Measurements from ENCODE around the gene UBQLN1. TPM values are rescaled to one million over a fixed set of nuclear protein-coding genes. Genes with fewer than 3 reads are reported as not detected.
A peak's percentile ranks its signal among the peaks of the same experiment; 100 is the strongest.

The UBQLN1 gene
- total and polyA plus RNA-seq, 3 experiments from 2014 or later, result 76.6 to 101 (median 95.1) TPM

DNA sequence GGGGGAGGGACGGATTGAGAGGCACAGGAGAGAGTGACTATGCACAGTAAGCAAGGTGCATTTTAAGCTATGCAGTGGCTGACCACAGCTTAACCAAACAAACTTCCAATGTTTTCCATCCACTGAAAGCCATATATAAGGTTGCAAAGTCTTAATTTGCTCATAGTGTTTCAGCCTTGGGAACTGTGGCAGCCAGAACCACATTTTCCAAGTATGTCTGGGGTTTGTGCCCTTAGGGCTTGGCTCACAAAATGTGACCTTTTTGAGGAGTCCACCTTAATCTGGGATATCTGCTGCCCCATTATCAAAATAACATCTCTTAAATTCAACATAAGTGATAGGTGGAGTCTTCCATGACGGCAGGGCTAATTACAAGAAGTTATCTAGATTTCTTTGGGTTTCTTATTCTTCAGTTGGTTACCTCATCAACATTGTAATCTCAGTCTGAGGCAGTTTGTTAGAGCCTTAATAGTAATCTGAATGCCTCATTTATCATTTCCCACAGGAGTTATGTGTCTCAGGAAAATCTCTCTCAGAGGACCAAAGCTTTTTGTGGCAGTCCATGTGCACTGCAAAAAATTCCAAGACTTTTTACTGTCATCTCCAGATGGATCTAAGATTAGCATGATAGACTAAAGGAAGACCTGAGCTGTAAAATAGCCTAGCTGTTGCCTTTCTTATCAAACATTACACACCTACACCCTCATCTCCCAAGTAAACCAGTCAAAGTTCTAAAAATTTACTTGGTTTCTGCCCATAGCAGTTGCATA is 15.2 kb upstream of the UBQLN1 start:
- DNase-seq, result no peak
- Mint-ChIP-seq H3K36me3 (peaks cover 0 to 17% (median 0%) of the 10 kb centered on the region in 3 donors), H3K4me1 (no peaks in the 10 kb centered on the region), H3K27me3 (peaks cover 6 to 13% of the 10 kb centered on the region in 2 donors), H3K27ac (no peak overlapping the region), H3K9me3 (peaks cover 0 to 5% (median 1%) of the 10 kb centered on the region in 5 donors), H3K4me3 (no peak overlapping the region)
- CTCF ChIA-PET, result interaction anchor here (1.3 kb wide), 1 partner anchor 15 kb away, joined by 3 read pairs; no protein-coding TSS in a partner anchor
- POLR2A ChIA-PET, result no interaction called here
- H3K4me1 ChIP-seq (ENCODE audit: insufficient read depth, low read length), result no peaks in the 10 kb centered on the region
- H3K27ac ChIP-seq (ENCODE audit: low read depth, low read length), result no peak overlapping the region
- H3K4me3 ChIP-seq (ENCODE audit: low read length), result no peak overlapping the region
- no peaks in the 10 kb centered on the region for H3K9me3 ChIP-seq (ENCODE audit: low read length)
- no peaks in the 10 kb centered on the region for H3K27me3 ChIP-seq (ENCODE audit: insufficient read depth, low read length, poor library complexity, severe bottlenecking)
- H3K36me3 ChIP-seq (ENCODE audit: insufficient read depth, low read length), result no peaks in the 10 kb centered on the region

DNA sequence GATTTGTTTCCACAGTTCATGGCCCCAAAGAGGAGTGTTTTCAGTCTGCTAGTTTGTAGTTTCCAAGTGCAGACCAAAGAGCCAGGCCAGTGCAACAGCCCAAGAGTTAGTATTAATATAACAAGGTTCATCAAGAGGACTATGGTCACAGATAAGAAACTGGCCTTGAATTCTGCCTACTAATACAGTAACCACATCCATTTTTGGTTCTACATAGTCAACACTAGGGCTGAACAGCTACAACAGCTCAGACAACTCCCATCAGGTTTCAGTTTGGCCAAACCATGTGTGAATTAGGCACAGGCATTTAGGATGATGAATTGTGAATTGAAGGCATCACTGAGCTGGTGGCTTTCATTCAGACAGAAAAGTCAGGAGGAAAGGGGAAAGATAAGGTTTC is 13.8 kb upstream of the UBQLN1 start:
- H3K4me3 ChIP-seq (ENCODE audit: low read length), result no peak overlapping the region
- H3K4me1 ChIP-seq (ENCODE audit: insufficient read depth, low read length), result no peaks in the 10 kb centered on the region
- H3K27me3 Mint-ChIP-seq, result peaks cover 6 to 13% of the 10 kb centered on the region in 2 donors
- DNase-seq, result no peak
- no peak overlapping the region for H3K27ac ChIP-seq (ENCODE audit: low read depth, low read length)
- ChIA-PET POLR2A (no interaction called here), CTCF (interaction anchor here (1.3 kb wide), 1 partner anchor 13 kb away, joined by 3 read pairs; no protein-coding TSS in a partner anchor)
- H3K4me1 Mint-ChIP-seq, result no peaks in the 10 kb centered on the region
- H3K9me3 ChIP-seq (ENCODE audit: low read length), result no peaks in the 10 kb centered on the region
- no peak overlapping the region for H3K4me3 Mint-ChIP-seq
- H3K27me3 ChIP-seq (ENCODE audit: insufficient read depth, low read length, poor library complexity, severe bottlenecking), result no peaks in the 10 kb centered on the region
- H3K36me3 Mint-ChIP-seq, result peaks cover 0 to 17% (median 0%) of the 10 kb centered on the region in 3 donors
- no peak overlapping the region for H3K27ac Mint-ChIP-seq
- H3K36me3 ChIP-seq (ENCODE audit: insufficient read depth, low read length), result no peaks in the 10 kb centered on the region
- peaks cover 0 to 5% (median 1%) of the 10 kb centered on the region in 5 donors for H3K9me3 Mint-ChIP-seq

DNA sequence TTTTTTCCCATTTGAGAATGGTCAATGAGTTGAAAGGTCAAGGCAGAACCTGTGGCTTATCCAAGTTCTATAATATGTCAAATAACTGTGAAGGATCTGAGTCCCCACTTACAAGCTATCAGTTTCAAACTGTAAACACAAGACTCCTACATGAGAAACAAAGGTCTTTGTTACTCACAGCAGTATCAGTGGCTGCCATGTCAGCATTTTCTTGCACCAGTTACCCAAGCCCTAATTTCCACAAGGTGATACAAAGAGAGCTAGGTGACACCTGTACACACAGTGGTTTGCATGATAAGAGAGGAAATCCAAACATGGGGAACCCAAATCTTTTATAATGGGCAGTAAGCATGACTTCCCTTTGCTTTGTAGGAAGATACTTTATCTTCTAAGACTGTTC is 8.0 kb upstream of the UBQLN1 start:
- DNase-seq, result no peak
- CTCF ChIA-PET, result no interaction called here
- H3K27ac Mint-ChIP-seq, result no peak overlapping the region
- Histone ChIP-seq H3K36me3 (ENCODE audit: insufficient read depth, low read length) (no peaks in the 10 kb centered on the region), H3K4me3 (ENCODE audit: low read length) (no peak overlapping the region), H3K27me3 (ENCODE audit: insufficient read depth, low read length, poor library complexity, severe bottlenecking) (no peaks in the 10 kb centered on the region), H3K9me3 (ENCODE audit: low read length) (no peaks in the 10 kb centered on the region), H3K27ac (ENCODE audit: low read depth, low read length) (no peak overlapping the region), H3K4me1 (ENCODE audit: insufficient read depth, low read length) (no peaks in the 10 kb centered on the region)
- H3K9me3 Mint-ChIP-seq, result no peaks in the 10 kb centered on the region
- H3K36me3 Mint-ChIP-seq, result no peaks in the 10 kb centered on the region
- POLR2A ChIA-PET, result no interaction called here
- no peaks in the 10 kb centered on the region for H3K27me3 Mint-ChIP-seq
- H3K4me1 Mint-ChIP-seq, result no peaks in the 10 kb centered on the region
- no peak overlapping the region for H3K4me3 Mint-ChIP-seq

DNA sequence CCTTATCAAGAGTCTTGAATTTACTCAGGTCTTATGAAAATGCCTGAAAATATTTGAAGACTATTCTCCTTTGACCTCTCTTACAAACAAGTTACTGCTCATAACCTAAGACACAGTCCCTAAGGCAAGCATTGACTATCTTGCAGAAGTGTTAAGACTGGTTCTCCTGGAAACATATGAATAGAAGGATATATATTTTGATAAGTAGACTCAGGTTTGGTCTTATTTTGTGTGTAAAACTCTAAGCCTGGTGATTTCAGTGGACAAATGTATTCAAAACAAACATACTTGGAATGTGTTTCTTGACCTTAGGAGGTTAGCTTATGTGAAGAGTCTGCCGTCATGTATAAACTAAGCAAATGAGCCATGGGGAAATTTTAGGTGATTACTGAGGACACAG is 7.5 kb upstream of the UBQLN1 start:
- POLR2A ChIA-PET, result no interaction called here
- H3K27me3 ChIP-seq (ENCODE audit: insufficient read depth, low read length, poor library complexity, severe bottlenecking), result no peaks in the 10 kb centered on the region
- peak overlapping the region in 1 of 8 donors; percentile 13 for H3K27ac Mint-ChIP-seq

DNA sequence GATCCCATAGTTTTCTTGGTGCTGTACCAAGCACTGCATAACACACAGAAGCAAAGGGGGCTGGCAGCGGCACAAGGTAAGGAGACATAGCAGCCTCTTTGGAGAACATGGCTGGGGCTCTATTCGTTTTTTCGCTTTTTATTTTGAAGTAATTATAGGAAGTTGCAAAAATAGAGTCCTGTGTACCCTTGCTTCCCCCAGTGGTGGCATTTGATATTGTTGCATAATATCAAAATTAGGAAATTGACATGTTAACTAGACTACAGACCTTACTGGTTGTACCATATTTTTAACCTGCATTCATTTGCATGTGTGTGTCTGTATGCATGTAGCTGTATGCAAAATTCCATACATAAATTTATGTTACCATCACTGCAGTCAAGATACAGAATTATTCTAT is 6.6 kb upstream of the UBQLN1 start:
- H3K36me3 Mint-ChIP-seq, result no peaks in the 10 kb centered on the region
- ChIA-PET POLR2A (no interaction called here), CTCF (no interaction called here)
- H3K4me3 Mint-ChIP-seq, result no peak overlapping the region
- Histone ChIP-seq H3K27ac (ENCODE audit: low read depth, low read length) (no peak overlapping the region), H3K27me3 (ENCODE audit: insufficient read depth, low read length, poor library complexity, severe bottlenecking) (no peaks in the 10 kb centered on the region), H3K4me1 (ENCODE audit: insufficient read depth, low read length) (no peaks in the 10 kb centered on the region), H3K36me3 (ENCODE audit: insufficient read depth, low read length) (no peaks in the 10 kb centered on the region), H3K4me3 (ENCODE audit: low read length) (no peak overlapping the region), H3K9me3 (ENCODE audit: low read length) (no peaks in the 10 kb centered on the region)
- H3K27ac Mint-ChIP-seq, result no peak overlapping the region
- H3K27me3 Mint-ChIP-seq, result no peaks in the 10 kb centered on the region
- H3K9me3 Mint-ChIP-seq, result no peaks in the 10 kb centered on the region
- H3K4me1 Mint-ChIP-seq, result peaks cover under 1 to 3% (median 1%) of the 10 kb centered on the region in 3 donors
- DNase-seq, result no peak

More for the DNA sequence above, 7.5 kb upstream of the UBQLN1 start:
- Mint-ChIP-seq H3K27me3 (no peaks in the 10 kb centered on the region), H3K4me1 (no peaks in the 10 kb centered on the region), H3K36me3 (no peaks in the 10 kb centered on the region), H3K4me3 (no peak overlapping the region), H3K9me3 (no peaks in the 10 kb centered on the region)
- H3K27ac ChIP-seq (ENCODE audit: low read depth, low read length), result no peak overlapping the region
- CTCF ChIA-PET, result no interaction called here
- no peaks in the 10 kb centered on the region for H3K4me1 ChIP-seq (ENCODE audit: insufficient read depth, low read length)
- no peaks in the 10 kb centered on the region for H3K36me3 ChIP-seq (ENCODE audit: insufficient read depth, low read length)
- H3K9me3 ChIP-seq (ENCODE audit: low read length), result no peaks in the 10 kb centered on the region
- no peak for DNase-seq
- H3K4me3 ChIP-seq (ENCODE audit: low read length), result no peak overlapping the region

DNA sequence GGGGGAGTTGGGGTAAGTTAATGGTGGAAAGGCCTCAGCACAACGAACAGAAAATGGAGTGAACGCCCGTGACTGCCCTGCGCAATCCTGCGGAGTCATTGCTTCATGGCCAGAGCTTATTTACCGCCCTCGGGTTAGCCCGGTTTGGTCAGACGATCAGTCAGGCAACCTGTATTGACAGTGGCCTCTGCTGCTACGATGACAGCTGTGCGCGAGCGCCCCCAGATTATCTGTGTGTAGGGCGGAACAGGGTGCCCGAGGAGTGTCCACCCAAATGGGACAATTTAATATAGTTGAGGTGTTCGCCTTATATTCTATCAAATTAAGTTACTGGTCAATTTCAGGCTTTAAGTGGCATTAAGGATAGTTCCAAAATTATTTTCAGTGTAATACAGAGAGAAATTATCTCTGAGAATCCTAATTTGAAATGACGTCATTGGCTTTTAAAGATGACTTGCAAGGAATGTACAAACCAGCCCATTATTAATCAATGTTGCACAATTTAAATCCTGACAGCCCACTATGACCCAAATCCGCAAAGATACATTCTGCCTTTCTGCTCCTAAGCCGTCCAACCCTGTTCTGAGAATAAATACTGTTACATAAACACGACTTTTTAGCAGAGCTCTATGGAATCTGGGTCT is 879 bp upstream of the UBQLN1 start:
- POLR2A ChIA-PET, result interaction anchor here (0.5 to 2.7 kb wide), 9 partner anchors 31 to 272 kb away, joined by 3 to 28 read pairs (median 7); partner anchors contain the start of genes HNRNPK, IDNK, KIF27 and RMI1
- peak overlapping the region; percentile 99 for H3K4me3 ChIP-seq (ENCODE audit: low read length)
- Mint-ChIP-seq H3K27me3 (no peaks in the 10 kb centered on the region), H3K4me1 (peaks cover 30 to 46% (median 43%) of the 10 kb centered on the region in 3 donors), H3K9me3 (no peaks in the 10 kb centered on the region), H3K27ac (peak overlapping the region; percentile 98 to 100 (median 100)), H3K36me3 (peaks cover 0 to 21% (median 3%) of the 10 kb centered on the region in 3 donors), H3K4me3 (peak overlapping the region; percentile 84 to 99 (median 98))
- no peaks in the 10 kb centered on the region for H3K27me3 ChIP-seq (ENCODE audit: insufficient read depth, low read length, poor library complexity, severe bottlenecking)
- peak overlapping the region; percentile 99 for H3K27ac ChIP-seq (ENCODE audit: low read depth, low read length)
- DNase-seq, result peak in 4 of 5 donors; percentile 41 to 70 (median 52)
- no peaks in the 10 kb centered on the region for H3K9me3 ChIP-seq (ENCODE audit: low read length)
- H3K4me1 ChIP-seq (ENCODE audit: insufficient read depth, low read length), result peaks cover 28% of the 10 kb centered on the region
- CTCF ChIA-PET, result interaction anchor here (0.6 to 3.7 kb wide), 11 partner anchors 12 to 272 kb away, joined by 3 to 22 read pairs (median 6); partner anchors contain the start of genes HNRNPK, IDNK and RMI1
- no peaks in the 10 kb centered on the region for H3K36me3 ChIP-seq (ENCODE audit: insufficient read depth, low read length)

DNA sequence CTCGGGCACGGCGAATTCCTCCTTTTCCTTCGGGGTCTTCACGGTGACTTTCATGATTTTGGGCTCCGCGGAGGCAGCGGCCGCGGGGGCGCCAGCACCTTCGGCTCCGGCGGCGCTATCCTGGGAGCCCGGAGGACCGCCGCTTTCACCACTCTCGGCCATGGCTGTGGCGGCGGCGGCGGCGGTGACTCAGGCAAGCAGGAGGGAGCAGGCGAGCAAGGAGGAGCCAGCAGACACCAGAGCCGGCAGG is 315 bp downstream of the UBQLN1 start:
- H3K4me3 ChIP-seq (ENCODE audit: low read length), result peak overlapping the region; percentile 99
- CTCF ChIA-PET, result interaction anchor here (0.8 to 3.7 kb wide), 7 partner anchors 10 to 273 kb away, joined by 3 to 22 read pairs (median 9); partner anchors contain the start of genes HNRNPK, IDNK and RMI1
- H3K4me1 ChIP-seq (ENCODE audit: insufficient read depth, low read length), result peaks cover 39% of the 10 kb centered on the region
- H3K4me3 Mint-ChIP-seq, result peak overlapping the region; percentile 84 to 99 (median 98)
- H3K9me3 Mint-ChIP-seq, result no peaks in the 10 kb centered on the region
- H3K27me3 Mint-ChIP-seq, result no peaks in the 10 kb centered on the region
- peaks cover 0 to 24% (median 3%) of the 10 kb centered on the region in 3 donors for H3K36me3 Mint-ChIP-seq
- POLR2A ChIA-PET, result interaction anchor here (0.8 to 2.7 kb wide), 8 partner anchors 27 to 273 kb away, joined by 3 to 28 read pairs (median 4); partner anchors contain the start of genes HNRNPK, IDNK, KIF27 and RMI1
- H3K36me3 ChIP-seq (ENCODE audit: insufficient read depth, low read length), result no peaks in the 10 kb centered on the region
- peaks cover 40 to 58% (median 53%) of the 10 kb centered on the region in 3 donors for H3K4me1 Mint-ChIP-seq
- no peak for DNase-seq
- peak overlapping the region; percentile 99 for H3K27ac ChIP-seq (ENCODE audit: low read depth, low read length)
- H3K27me3 ChIP-seq (ENCODE audit: insufficient read depth, low read length, poor library complexity, severe bottlenecking), result no peaks in the 10 kb centered on the region
- H3K27ac Mint-ChIP-seq, result peak overlapping the region; percentile 98 to 100 (median 100)
- H3K9me3 ChIP-seq (ENCODE audit: low read length), result no peaks in the 10 kb centered on the region
